ENCODE data around the gene CDON. TPM values are rescaled to one million over a fixed set of nuclear protein-coding genes. Genes with fewer than 3 reads are reported as not detected.
A peak's percentile ranks its signal among the peaks of the same experiment; 100 is the strongest.

The CDON gene
- total RNA-seq, 2 experiments from 2014 or later: 1.7 to 1.8 TPM

DNA sequence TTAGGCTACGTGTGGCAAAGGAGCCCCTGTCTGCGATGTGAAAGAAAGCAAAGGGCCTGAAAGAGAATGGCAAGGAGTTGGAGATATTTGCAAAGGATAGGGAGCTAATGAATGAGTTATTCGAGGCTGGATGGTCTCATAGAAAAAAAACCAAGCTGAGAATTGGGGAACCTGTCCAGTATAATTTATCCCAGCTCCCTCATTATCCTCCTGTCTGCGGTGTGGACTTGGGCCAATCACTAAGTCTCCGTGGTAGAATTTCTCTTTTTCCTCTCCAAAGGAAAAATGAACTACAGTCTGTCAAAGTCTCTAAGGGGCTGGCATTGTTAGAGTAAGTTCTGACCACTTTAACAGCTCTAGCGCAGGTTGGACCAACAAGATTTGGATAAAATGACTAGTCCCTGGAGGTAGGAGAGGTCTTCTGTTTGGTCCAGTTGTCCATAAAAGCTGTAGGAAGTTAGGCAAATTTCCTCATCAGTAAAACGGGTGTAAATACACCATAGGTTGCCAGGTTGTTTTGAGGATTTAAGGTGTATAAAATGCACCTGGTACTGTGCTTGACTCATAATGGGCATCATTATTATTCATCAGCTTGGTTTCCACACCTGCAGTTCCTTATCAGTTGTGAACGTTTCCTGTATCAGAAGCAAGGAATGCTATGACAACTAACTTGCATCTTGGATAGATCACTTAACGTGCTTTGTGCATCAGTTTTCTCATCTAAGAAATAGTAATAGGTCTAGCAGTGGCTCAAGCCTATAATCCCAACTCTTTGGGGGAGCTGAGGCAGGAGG, 10.3 kb upstream of the CDON start:
- H3K27me3 Mint-ChIP-seq: peaks cover 8% of the 10 kb centered on the region
- no peak overlapping the region for H3K4me3 Mint-ChIP-seq
- H3K27ac Mint-ChIP-seq: no peak overlapping the region
- H3K9me3 Mint-ChIP-seq: no peaks in the 10 kb centered on the region
- H3K36me3 Mint-ChIP-seq (ENCODE audit: low read depth): no peaks in the 10 kb centered on the region
- DNase-seq: no peak
- CTCF ChIA-PET: no interaction called here
- POLR2A ChIA-PET: interaction anchor here (2.5 kb wide), 1 partner anchor 11 kb away, joined by 8 read pairs; no protein-coding TSS in a partner anchor
- no peaks in the 10 kb centered on the region for H3K4me1 Mint-ChIP-seq

DNA sequence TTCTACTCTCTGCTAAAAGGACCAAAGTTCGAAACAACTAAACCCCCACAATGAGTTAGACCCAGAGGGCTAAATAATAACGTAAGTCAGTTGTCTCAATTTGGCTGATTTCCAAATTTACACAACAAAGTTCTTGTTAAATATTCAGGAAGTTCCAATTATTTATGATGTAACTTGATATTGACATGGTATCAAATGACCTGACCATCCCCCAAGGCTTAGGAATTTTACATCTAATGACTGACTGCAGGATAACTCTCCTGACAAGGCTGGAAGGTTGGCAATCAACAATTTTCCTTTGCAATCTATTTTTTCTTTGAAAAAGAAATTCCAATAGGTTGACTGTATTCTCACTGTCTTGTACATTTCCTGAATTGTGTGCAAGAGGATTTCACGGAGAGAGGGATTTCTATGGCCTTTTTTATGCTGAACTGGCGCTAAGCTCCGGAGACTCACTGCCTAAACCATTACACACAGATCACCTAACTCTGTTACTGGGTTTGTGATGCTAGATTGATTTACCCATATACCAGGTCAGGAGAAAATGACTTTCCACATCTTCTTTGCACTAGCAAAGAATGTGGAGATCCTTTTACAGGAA, 9.6 kb upstream of the CDON start:
- Mint-ChIP-seq H3K27ac (no peak overlapping the region), H3K9me3 (no peaks in the 10 kb centered on the region), H3K4me1 (no peaks in the 10 kb centered on the region), H3K27me3 (peaks cover 10% of the 10 kb centered on the region), H3K4me3 (no peak overlapping the region), H3K36me3 (ENCODE audit: low read depth) (no peaks in the 10 kb centered on the region)
- POLR2A ChIA-PET: no interaction called here
- no peak for DNase-seq
- CTCF ChIA-PET: no interaction called here

DNA sequence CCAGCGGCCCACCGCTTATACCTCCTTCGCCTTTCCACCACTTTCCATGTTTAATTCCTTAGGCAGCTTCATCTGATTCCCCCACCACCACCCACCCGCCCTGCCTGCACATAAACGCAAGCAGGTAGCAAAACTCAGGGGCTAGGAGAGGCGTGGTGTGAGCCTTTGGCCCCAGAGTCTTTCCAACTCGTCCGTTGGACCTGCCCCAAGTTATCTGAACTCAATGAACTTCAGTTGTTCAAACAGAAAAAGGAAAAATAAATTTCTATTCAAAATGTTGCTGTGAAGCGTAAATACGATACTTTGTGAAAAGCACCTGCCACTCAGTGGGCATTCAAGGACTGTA, 814 bp upstream of the CDON start:
- peak overlapping the region; percentile 76 for H3K4me3 Mint-ChIP-seq
- no peaks in the 10 kb centered on the region for H3K9me3 Mint-ChIP-seq
- H3K4me1 Mint-ChIP-seq: peaks cover 11% of the 10 kb centered on the region
- H3K27ac Mint-ChIP-seq: no peak overlapping the region
- CTCF ChIA-PET: no interaction called here
- no peak for DNase-seq
- H3K36me3 Mint-ChIP-seq (ENCODE audit: low read depth): no peaks in the 10 kb centered on the region
- POLR2A ChIA-PET: no interaction called here
- H3K27me3 Mint-ChIP-seq: peaks cover 41% of the 10 kb centered on the region

DNA sequence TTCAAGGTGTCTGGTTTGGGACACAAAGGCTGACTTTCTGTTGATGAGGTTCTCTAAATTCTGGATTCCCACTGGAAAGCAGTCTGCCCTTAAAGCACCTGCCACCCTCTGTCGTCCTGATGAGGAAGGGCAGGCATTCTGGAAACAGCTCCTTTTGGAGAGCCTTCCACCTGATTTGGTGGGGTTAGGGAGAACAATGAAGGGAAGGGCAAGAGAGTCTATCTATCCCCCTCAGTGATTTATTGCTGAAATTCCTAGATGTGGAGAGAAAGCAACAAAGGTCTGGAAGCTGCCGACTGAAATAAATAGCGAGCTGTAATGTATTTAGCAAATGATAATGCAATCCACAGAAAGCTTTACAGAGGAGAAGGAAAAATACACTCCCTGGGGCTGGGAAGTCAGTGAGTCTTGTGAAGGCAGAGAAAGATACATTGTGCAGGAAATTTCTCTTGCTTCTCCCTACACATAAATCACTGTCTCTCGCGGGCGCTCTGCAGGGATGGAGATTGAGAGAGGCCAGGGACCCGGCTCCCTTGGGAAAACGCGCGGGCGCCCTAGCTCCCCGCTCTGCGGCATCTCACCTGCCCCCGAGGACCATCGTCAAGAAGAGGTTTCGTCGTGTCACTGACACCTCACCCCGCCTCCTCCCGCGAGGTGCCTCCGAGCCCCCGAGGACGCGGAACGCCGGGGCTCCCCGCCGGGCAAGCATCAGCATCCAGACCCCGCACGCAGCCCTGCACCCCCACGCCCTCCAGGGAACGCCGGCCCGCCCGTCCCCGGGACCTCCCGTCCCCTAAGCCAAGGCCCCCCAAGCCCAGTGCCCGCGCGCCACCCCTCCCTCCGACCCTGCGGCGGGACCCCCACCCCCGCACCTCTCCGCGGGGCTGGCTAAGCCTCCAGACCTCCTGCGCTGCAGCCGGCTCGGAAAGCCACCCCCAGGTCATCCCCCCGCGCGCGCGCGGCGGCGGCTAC, 673 bp downstream of the CDON start:
- ChIA-PET CTCF (interaction anchor here (2.2 kb wide), 1 partner anchor 22 kb away, joined by 7 read pairs; no protein-coding TSS in a partner anchor), POLR2A (interaction anchor here (1.0 to 2.1 kb wide), 2 partner anchors 21 to 174 kb away, joined by 3 to 6 read pairs; partner anchors contain the start of gene HYLS1)
- Mint-ChIP-seq H3K36me3 (ENCODE audit: low read depth) (no peaks in the 10 kb centered on the region), H3K27ac (peak overlapping the region; percentile 42), H3K4me1 (peaks cover 11% of the 10 kb centered on the region), H3K4me3 (peak overlapping the region; percentile 72), H3K9me3 (no peaks in the 10 kb centered on the region), H3K27me3 (peaks cover 48% of the 10 kb centered on the region)
- peak; percentile 34 for DNase-seq

DNA sequence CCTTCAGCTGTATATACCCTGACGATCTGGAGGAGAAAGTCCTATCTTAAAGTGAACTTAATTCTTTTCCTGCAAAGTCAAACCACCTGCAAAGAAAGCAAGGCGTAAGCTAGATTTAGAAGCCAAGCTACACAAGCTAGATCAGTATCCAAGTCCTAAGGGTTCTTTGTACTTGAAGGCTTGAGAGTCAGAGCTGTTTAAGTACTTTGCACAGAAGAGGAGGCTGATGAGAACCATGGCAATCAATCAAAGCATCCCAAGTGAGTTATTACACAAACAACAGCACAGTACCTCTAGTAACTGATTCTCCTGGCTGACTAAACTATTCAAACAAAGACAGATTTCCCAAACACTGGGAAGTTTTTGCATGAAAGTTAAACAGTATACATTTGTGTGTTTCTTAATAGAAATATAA, 1.9 kb downstream of the CDON start:
- Mint-ChIP-seq H3K4me3 (peak overlapping the region; percentile 6), H3K36me3 (ENCODE audit: low read depth) (no peaks in the 10 kb centered on the region), H3K27ac (no peak overlapping the region), H3K4me1 (peaks cover 11% of the 10 kb centered on the region), H3K27me3 (peaks cover 49% of the 10 kb centered on the region), H3K9me3 (no peaks in the 10 kb centered on the region)
- CTCF ChIA-PET: interaction anchor here (2.2 kb wide), 1 partner anchor 24 kb away, joined by 7 read pairs; no protein-coding TSS in a partner anchor
- POLR2A ChIA-PET: interaction anchor here (2.1 kb wide), 1 partner anchor 22 kb away, joined by 6 read pairs; no protein-coding TSS in a partner anchor
- no peak for DNase-seq

DNA sequence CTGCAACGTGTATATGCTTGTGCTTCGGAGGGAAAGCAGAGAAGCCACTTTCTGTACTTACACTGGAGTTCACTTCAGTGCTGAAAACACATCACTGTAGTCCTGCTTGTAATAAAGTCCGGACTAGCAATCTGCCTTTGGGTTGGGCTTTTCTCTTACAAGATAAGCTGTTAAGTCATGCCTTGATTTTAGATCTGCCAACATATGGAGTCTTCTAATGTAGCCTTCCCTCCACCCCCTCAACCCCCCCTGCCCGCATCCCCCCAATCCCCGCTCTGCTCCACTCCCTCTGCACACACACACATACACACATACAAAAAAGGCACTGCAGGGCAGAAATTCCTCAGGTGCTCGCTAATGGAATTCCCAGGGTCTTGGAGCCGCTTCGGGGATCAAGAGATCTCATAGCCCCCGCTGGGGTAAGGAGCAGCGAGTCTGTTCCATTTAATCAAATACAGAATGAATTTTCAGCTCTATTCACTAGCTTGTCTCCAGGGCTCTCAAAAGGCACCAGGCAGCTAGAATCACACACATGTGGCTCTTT, 3.4 kb downstream of the CDON start:
- peaks cover 11% of the 10 kb centered on the region for H3K4me1 Mint-ChIP-seq
- DNase-seq: no peak
- no peak overlapping the region for H3K27ac Mint-ChIP-seq
- no peaks in the 10 kb centered on the region for H3K36me3 Mint-ChIP-seq (ENCODE audit: low read depth)
- no peak overlapping the region for H3K4me3 Mint-ChIP-seq
- ChIA-PET POLR2A (no interaction called here), CTCF (no interaction called here)
- H3K27me3 Mint-ChIP-seq: peaks cover 44% of the 10 kb centered on the region
- no peaks in the 10 kb centered on the region for H3K9me3 Mint-ChIP-seq

DNA sequence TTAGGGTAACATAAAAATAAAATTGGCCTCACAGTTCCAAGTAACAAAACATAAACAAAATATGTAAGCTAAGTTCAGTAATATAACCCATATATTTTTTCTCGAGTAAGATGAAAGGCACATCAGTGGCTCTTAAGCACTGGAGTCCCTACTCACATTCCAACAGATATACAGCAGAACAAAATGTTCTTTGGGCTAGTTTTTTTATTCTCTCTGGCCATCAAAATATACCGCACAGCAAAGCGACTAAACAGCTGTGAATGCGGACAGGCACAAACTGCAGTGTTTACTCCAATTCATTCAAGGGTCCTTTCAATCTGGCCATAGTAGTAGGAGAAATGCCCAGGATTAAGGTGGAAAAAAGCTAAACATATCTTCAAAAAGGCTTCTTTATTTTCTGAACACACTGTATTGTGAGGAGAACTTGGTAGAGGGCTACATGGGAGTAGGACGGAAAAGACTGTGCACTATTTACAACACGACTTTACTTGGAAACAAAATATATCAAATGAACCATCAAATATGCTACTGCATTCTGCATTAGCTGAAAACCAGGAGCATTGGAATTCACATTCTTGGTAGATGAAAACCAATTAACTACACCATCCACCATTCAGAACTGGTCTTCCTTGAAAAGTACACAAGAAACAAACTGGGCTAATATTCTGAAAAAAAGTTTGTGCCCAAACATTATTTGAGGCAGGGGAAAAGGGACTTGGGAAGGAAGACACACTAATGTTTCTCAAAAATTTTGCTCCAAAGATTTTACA, 4.4 kb downstream of the CDON start:
- ChIA-PET CTCF (interaction anchor here (2.0 kb wide), 1 partner anchor 135 kb away, joined by 7 read pairs; no protein-coding TSS in a partner anchor), POLR2A (interaction anchor here (1.2 kb wide), 1 partner anchor 20 kb away, joined by 3 read pairs; no protein-coding TSS in a partner anchor)
- H3K27ac Mint-ChIP-seq: no peak overlapping the region
- no peaks in the 10 kb centered on the region for H3K36me3 Mint-ChIP-seq (ENCODE audit: low read depth)
- peaks cover 44% of the 10 kb centered on the region for H3K27me3 Mint-ChIP-seq
- no peak overlapping the region for H3K4me3 Mint-ChIP-seq
- no peak for DNase-seq
- H3K4me1 Mint-ChIP-seq: peaks cover 8% of the 10 kb centered on the region
- H3K9me3 Mint-ChIP-seq: no peaks in the 10 kb centered on the region

DNA sequence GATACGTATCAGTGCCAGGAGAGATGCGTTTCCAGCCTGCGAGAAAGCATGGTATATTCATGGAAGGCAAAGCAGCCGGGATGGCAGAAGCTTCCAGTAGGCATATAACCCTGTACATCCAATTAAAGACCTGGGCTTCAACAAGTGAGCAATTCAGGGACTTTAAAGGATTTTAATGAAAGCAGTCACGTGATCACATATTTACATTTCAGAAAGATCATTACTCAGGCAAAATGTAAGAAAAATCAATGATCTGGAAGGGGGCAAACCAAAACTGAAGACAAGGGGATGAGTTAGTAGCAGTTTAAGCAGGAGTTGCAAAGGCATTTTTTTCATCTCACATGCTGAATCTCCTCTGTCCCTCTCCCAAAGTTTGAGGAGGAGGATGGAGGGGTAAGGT, 7.8 kb downstream of the CDON start:
- no peaks in the 10 kb centered on the region for H3K9me3 Mint-ChIP-seq
- ChIA-PET POLR2A (no interaction called here), CTCF (interaction anchor here (1.3 kb wide), 1 partner anchor 113 kb away, joined by 3 read pairs; no protein-coding TSS in a partner anchor)
- H3K27me3 Mint-ChIP-seq: peaks cover 24% of the 10 kb centered on the region
- H3K4me3 Mint-ChIP-seq: no peak overlapping the region
- no peak for DNase-seq
- H3K27ac Mint-ChIP-seq: no peak overlapping the region
- no peaks in the 10 kb centered on the region for H3K36me3 Mint-ChIP-seq (ENCODE audit: low read depth)
- peaks cover 4% of the 10 kb centered on the region for H3K4me1 Mint-ChIP-seq

DNA sequence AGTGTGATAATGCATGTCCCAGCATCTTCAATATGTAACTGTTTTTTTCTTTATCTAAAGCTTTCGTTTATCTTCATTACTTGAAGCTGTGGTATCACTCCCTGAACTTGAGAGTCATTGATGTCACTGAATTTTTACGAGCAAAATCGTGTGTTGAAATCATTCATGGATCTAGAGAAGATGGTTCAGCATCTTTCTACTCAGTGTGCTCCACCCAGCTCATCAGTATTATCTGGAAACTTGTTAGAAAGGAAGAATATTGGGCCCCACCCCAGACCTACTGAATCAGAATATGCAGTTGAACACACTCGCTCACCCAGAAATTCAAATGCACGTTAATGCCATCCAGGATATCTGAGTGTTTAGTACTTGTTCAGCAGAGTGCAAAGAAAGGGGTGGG, 8.3 kb downstream of the CDON start:
- H3K36me3 Mint-ChIP-seq (ENCODE audit: low read depth): no peaks in the 10 kb centered on the region

DNA sequence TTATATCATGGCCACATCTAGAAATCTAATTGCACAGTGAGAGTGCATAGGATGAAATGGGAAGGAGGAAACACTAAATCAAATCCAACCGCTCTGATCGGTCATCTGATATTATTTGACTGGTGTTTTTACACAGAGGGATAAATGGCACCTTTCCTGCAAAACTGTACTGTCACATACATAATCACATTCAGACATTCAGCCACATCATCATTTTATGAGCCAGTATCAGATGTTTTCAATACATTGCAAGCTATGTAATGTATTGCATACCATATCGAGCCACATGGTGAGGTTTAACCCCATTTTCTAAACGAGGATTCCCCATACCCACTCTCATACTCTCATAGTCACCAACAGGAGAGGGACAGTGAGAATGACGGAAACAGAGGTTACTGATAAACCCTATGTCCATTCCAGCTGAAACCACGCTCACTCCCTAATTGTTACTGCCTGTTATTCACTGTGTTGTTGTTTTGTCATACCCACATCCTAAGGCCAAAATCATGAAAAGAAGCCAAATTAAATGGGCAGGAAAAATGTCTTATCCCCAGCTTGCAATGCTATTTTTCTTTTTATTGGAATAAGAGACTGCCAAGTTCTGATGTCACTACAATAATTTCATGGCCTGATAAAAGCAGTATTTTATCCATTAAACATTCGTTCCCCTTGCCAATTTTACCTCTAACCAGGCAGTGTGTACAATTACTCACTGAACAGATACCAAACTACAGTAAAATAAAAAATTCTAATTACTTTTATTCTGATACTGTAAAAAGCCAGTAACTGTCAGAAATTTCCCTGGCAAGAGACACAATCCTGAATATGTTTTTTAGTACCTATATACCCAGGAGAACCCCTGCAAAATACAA, 9.0 kb downstream of the CDON start:
- POLR2A ChIA-PET: no interaction called here
- no peak for DNase-seq
- Mint-ChIP-seq H3K36me3 (ENCODE audit: low read depth) (no peaks in the 10 kb centered on the region), H3K9me3 (no peaks in the 10 kb centered on the region), H3K4me3 (no peak overlapping the region), H3K27me3 (peaks cover 16% of the 10 kb centered on the region), H3K4me1 (peaks cover 4% of the 10 kb centered on the region), H3K27ac (no peak overlapping the region)
- CTCF ChIA-PET: interaction anchor here (1.3 kb wide), 1 partner anchor 112 kb away, joined by 3 read pairs; no protein-coding TSS in a partner anchor

More for the DNA sequence above, 8.3 kb downstream of the CDON start:
- Mint-ChIP-seq H3K27ac (no peak overlapping the region), H3K4me1 (peaks cover 4% of the 10 kb centered on the region), H3K9me3 (no peaks in the 10 kb centered on the region), H3K27me3 (peaks cover 21% of the 10 kb centered on the region), H3K4me3 (no peak overlapping the region)
- CTCF ChIA-PET: interaction anchor here (1.3 kb wide), 1 partner anchor 112 kb away, joined by 3 read pairs; no protein-coding TSS in a partner anchor
- DNase-seq: no peak
- POLR2A ChIA-PET: no interaction called here

DNA sequence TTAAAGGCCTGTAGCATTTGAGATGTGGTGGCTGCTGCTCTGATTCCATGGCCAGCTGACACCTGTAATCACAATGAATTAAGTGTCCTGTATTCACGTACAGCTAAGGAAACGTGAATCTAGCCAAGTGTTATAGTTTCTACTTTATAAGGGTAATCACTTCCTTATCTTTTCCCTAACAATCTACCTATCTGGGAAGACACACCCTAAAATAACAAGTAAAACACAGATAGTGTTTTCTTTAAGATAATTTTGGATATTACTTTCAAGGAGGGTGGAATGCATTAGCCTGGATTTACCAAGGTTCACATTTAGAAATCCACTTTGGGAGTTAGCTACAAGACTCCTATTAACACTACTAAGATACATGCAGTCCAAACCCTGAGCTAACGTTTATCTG, 11.5 kb downstream of the CDON start:
- ChIA-PET CTCF (interaction anchor here (1.0 to 1.2 kb wide), 2 partner anchors 33 to 143 kb away, joined by 3 read pairs; no protein-coding TSS in a partner anchor), POLR2A (no interaction called here)
- Mint-ChIP-seq H3K4me1 (peaks cover 4% of the 10 kb centered on the region), H3K9me3 (no peaks in the 10 kb centered on the region), H3K27me3 (peaks cover 4% of the 10 kb centered on the region), H3K36me3 (ENCODE audit: low read depth) (no peaks in the 10 kb centered on the region), H3K27ac (no peak overlapping the region), H3K4me3 (no peak overlapping the region)
- no peak for DNase-seq

Data from activated CD4-positive, alpha-beta memory T cell treated with anti-CD3 and anti-CD28 coated beads, Interleukin-2, amount 10 ng/mL, durations not matched to agents 7 days and 5 days (primary cell).